Measurements from ENCODE around the gene ASB2. TPM values are rescaled to one million over a fixed set of nuclear protein-coding genes. Genes with fewer than 3 reads are reported as not detected.

ASB2 gene
- total and polyA plus RNA-seq, 2 of the 8 experiments (the other 6 are each of a cell fraction or from before 2014, with no cell fraction given), result 1.0 to 2.1 TPM

DNA sequence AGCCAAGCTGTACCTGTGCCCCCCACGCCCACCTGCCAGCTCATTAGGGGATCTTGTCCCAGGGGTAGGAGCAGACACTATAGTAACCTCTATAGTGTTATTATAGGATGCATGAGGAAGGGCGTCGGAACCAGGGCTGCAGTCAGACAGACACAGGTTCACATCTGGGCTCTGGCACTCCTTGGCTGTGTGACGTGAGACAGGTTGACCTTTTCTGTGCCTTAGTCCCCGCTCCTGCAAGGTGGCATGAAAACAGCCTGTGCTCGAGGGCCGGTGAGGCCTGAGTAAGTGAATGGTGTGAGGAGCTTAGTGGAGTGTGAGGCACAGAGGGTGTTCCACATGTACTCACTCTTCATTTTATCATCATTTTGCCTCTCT lies 19.0 kb downstream of the ASB2 start:
- Histone ChIP-seq H4K8ac (ENCODE audit: extremely low read depth, insufficient read depth, low read length) (no peak overlapping the region), H4K20me1 (replicated peaks in 1 of 2; ENCODE audit: control insufficient read depth in 1 of 2, insufficient read depth in 2 of 2, low read length in 2 of 2) (no peaks in the 10 kb centered on the region), H3K79me2 (ENCODE audit: control insufficient read depth in 1 of 2, insufficient read depth in 2 of 2, low read length in 2 of 2) (no peaks in the 10 kb centered on the region), H2BK15ac (ENCODE audit: low read length) (0 out of 2 replicates have a peak overlapping the region, but pooled peaks have one; percentile 36), H3K36me3 (ENCODE audit: control insufficient read depth in 2 of 4, insufficient read depth in 4 of 4, low read length in 3 of 4) (no peaks in the 10 kb centered on the region), H3K23me2 (ENCODE audit: low read depth, low read length) (no peaks in the 10 kb centered on the region), H2BK120ac (replicated peaks; ENCODE audit: low read depth, low read length) (no peak overlapping the region), H3K23ac (ENCODE audit: insufficient read length) (no peak overlapping the region), H2BK20ac (ENCODE audit: low read length) (no peak overlapping the region), H3K9ac (replicated peaks in 1 of 4; ENCODE audit: extremely low read depth in 1 of 4, low read depth in 3 of 4, low read length in 3 of 4) (no peak overlapping the region), H3K4ac (replicated peaks; ENCODE audit: insufficient read length, low read depth, low read length) (no peak overlapping the region), H3K14ac (ENCODE audit: insufficient read length) (no peak overlapping the region), H2AK5ac (ENCODE audit: low read depth, low read length) (no peak overlapping the region), H3K27me3 (replicated peaks in 1 of 4; ENCODE audit: control insufficient read depth in 3 of 4, extremely low read depth in 1 of 4, insufficient read depth in 3 of 4, low read length in 3 of 4) (no peaks in the 10 kb centered on the region), H3K9me3 (ENCODE audit: insufficient read depth in 2 of 2, low read depth in 1 of 2, low read length in 1 of 2) (no peaks in the 10 kb centered on the region), H2BK5ac (ENCODE audit: low read depth, low read length) (peak overlapping the region; percentile 28; the same call in 1 of the 2 replicates), H2AFZ (ENCODE audit: low read length) (no peak overlapping the region), H3K4me1 (replicated peaks in 1 of 4; ENCODE audit: control insufficient read depth in 3 of 4, insufficient read depth in 4 of 4, low read length in 3 of 4) (peaks cover 0 to 17% (median 10%) of the 10 kb centered on the region in 4 experiments; a peak in 5 of 7 replicates), H4K5ac (ENCODE audit: insufficient read length, low read depth, low read length) (no peak overlapping the region), H3K56ac (replicated peaks; ENCODE audit: insufficient read length, low read depth, low read length) (no peak overlapping the region), H3K27ac (ENCODE audit: low read depth, low read length) (no peak overlapping the region), H3K4me3 (ENCODE audit: extremely low read depth in 1 of 4, insufficient read depth in 2 of 4, low read depth in 3 of 4, low read length in 4 of 4) (no peak overlapping the region), H3K18ac (ENCODE audit: extremely low read depth, low read length) (no peak overlapping the region), H2BK12ac (ENCODE audit: low read depth, low read length) (peak overlapping the region; percentile 5; the same call in 1 of the 2 replicates), H3K79me1 (ENCODE audit: low read depth, low read length) (no peaks in the 10 kb centered on the region), H3K4me2 (ENCODE audit: insufficient read depth in 1 of 2, low read depth in 2 of 2, low read length in 2 of 2) (no peak overlapping the region), H4K91ac (replicated peaks; ENCODE audit: insufficient read length, low read length) (no peak overlapping the region)
- POLR2A ChIA-PET (ENCODE audit: partially characterized antibody), result no interaction called here
- CTCF ChIA-PET (ENCODE audit: partially characterized antibody), result interaction anchor here (1.2 to 8.1 kb wide), 6 partner anchors 15 to 47 kb away, joined by 3 to 57 read pairs (median 6); partner anchors contain the start of genes ASB2 and CCDC197
- DNase-seq (ENCODE audit: low read depth in 1 of 2, low spot score in 2 of 2) (no peak), FAIRE-seq (no peak)
- WGBS, 2 experiments (ENCODE audit: extremely low coverage in 1 of 2, insufficient coverage in 1 of 2, insufficient read length in 1 of 2, insufficient replicate concordance in 2 of 2, low coverage in 1 of 2, low lambda C conversion rate in 2 of 2, missing lambda C conversion rate in 1 of 2), result 80% methylated on average over 7 of the region's 7 CpGs; no CpG with 5 or more reads in 1 of the 2 experiments
- TF ChIP-seq KDM5A (IDR thresholded peaks at IDR 0.05; ENCODE audit: low read length), result no peak
- no peak for TF ChIP-seq ZNF274 (IDR thresholded peaks at IDR 0.05; ENCODE audit: borderline replicate concordance, extremely low read depth, low read length)
- no peak for TF ChIP-seq CHD1 (IDR thresholded peaks at IDR 0.05; ENCODE audit: low read depth, low read length)
